Right lobe of liver (tissue), 4 donors: ENCODE data around the gene DSC1.

Experiments
- POLR2A ChIP-seq: fragments of 450-650 bp; IDR thresholded peaks from one replicate; pipeline ENCODE4 v1.6.1; 2017; ENCODE audit warnings: antibody characterized with exemption, mild to moderate bottlenecking
- TF ChIP-seq, protein P1 (sequence below), 4 donors: fragments of 200-600 bp in 3 of 4; fragments of 450-650 bp in 1 of 4; IDR thresholded peaks; one replicate each; pipeline versions ENCODE4 v1.5.1 to v1.8.0; 2016 to 2022; ENCODE audit warnings: antibody characterized with exemption in 4 of 4, mild to moderate bottlenecking in 2 of 4
- donor health status: DM: no; HTN: no; CAD: no.
- donor health status: DM: no; HTN: no; CAD: no.
- donor health status: DM: no; HTN: yes; CAD: no.

GRCh38 chr18:31162419-31162793 lies 250 bp downstream of the DSC1 start:
- TF ChIP-seq, protein P1, sequence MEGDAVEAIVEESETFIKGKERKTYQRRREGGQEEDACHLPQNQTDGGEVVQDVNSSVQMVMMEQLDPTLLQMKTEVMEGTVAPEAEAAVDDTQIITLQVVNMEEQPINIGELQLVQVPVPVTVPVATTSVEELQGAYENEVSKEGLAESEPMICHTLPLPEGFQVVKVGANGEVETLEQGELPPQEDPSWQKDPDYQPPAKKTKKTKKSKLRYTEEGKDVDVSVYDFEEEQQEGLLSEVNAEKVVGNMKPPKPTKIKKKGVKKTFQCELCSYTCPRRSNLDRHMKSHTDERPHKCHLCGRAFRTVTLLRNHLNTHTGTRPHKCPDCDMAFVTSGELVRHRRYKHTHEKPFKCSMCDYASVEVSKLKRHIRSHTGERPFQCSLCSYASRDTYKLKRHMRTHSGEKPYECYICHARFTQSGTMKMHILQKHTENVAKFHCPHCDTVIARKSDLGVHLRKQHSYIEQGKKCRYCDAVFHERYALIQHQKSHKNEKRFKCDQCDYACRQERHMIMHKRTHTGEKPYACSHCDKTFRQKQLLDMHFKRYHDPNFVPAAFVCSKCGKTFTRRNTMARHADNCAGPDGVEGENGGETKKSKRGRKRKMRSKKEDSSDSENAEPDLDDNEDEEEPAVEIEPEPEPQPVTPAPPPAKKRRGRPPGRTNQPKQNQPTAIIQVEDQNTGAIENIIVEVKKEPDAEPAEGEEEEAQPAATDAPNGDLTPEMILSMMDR (IDR thresholded peaks at IDR 0.05) = no peak
- no peak for TF ChIP-seq POLR2A
